GM15510 (cell line): ENCODE data around the gene LRRC8B.

Experiments
- POLR2A ChIP-seq: IDR thresholded peaks from 3 replicates; pipeline ENCODE4 v1.6.1; 2011; ENCODE audit warnings: borderline replicate concordance; ENCODE audit not compliant: insufficient read length; ENCODE audit errors: extremely low read depth

LRRC8B gene

GRCh38 chr1:89629146-89629545 lies 104.5 kb downstream of the LRRC8B start:
- TF ChIP-seq POLR2A: no peak

DNA sequence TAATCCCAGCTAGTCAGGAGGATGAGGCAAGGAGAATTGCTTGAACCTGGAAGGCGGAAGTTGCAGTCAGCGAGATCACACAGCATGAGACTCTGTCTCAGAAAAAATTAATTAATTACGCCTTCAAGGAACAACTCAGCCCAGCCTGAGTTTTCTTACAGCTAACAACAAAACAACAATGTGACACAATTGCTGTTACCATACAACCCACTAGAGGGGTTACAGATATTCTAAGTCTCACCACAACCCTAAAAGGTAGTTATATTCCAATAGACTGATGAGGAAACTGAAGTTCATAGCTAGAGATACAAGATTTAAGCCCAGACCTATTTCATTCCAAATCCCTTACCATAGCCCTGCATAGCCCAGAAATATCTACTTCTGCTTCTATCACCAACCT lies 105.4 kb downstream of the LRRC8B start:
- TF ChIP-seq POLR2A: no peak

GRCh38 chr1:89631816-89632656 lies 107.4 kb downstream of the LRRC8B start:
- no peak for TF ChIP-seq POLR2A

- TF ChIP-seq POLR2A: peak; percentile 28
Observed at GRCh38 chr1:89632657-89633247, 108.1 kb downstream of the LRRC8B start, which contains the start of gene LRRC8C. Gene LRRC8C, plus strand, starts transcription at chr1:89633120. Its CDS starts 53,354 bp downstream, at chr1:89686474.

DNA sequence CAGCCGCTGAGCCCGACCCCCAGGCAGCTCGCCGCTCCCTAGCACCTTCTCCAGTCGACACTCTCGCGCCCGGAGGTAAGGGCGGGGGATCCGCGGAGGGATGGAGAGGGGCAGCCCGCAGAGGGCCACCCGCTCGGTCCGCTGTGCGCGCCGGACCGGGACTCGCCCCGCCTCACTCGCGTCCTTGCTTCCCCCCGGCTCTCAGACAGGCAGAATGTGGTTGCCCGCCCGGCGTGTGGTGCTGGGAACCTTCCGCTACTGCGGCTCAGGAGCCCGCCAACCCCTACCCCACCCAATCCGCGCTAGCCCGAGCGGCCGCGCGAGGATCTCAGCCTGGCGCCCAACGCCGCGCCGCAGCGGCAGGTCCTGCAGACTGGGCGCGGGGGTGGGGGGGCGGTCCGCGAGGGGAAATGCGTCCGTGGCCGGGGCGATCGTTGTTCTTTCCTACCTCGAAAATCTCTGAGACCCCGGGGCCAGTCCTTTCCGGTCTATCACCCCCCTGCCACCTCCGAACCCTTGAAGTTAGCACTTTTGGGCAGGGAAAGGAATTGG lies 108.7 kb downstream of the LRRC8B start:
- TF ChIP-seq POLR2A: no peak

DNA sequence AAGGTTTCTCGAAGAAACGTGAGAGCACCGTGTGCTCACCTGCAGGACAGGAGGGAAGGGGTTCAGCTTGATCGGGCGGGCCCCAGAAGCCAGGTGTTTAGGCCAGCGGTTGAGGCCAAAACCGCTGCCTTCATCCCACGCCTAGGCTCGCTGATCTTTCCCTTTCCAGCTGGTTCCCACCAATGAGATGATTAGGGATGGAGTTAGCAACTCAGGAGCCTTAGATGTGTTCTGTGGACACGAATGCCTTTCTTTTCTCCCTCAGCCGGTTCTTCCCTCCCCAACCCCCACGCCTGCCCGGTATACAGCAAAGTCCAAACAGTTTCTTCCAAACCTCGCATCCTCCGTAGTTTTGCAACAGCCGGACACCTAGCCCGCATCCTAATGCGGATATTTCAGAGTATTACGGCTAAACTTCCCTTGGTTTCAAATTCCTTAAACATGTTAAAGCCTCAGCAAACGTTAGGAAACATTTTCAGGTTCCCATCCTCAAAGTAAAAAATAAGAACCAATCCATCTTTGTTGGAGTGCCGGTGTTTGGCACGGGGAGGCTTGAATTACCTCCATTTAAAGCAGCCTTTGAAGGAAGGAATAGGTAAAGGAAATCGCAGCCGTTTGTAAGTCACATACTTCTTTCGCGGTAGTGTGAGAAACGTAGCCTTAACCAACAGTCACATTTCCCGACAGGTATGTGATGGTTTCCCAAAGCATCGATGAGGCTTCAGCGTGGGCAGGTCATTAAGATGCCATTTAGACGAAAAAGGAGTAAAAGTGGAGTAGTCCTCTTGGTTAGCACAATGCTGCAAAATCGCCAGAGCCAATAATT lies 109.4 kb downstream of the LRRC8B start:
- no peak for TF ChIP-seq POLR2A

DNA sequence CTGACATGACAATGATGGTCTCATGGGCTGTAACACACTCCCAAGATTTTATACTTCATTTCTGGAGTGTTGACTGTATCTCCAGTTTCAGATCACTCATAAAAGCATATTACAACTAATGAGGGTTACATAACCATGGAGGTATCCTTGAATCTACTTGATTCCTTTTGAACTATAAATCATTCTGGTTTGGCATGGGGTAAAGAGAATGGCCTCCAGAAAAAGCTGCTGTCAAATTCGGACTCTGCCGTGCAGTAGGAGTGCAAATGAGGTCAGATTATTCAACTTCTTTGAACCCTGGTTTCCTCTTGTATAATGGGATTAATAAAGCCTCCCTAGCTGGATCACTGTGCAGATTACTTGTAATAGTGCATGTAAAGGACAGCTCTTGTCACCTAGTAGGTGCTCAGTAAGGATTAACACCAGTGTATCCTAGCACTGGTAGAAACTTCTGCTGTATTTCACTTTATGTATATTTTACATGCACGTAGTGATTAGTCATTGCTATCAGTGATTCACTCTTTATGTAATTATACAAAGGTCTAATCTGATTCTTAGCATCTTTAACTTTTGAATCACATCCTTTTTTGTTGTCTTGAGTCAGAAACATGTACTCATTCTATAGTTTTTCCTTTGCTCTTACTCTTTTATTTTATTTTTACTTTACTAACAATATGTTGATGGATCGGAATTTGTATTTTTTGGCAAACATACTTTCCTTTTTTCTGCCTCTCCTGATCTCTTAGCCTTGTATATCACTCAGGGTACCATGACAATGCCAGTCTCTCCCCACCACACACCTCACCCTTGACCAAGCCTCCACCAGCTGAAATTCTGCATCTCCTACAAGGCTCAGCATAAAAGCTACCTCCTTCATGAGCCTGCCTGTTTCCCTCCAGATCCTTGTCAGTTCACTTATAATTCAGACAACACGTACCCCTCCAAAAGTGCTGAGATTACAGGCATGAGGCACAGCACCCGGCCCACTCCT lies 111.5 kb downstream of the LRRC8B start:
- TF ChIP-seq POLR2A: no peak

DNA sequence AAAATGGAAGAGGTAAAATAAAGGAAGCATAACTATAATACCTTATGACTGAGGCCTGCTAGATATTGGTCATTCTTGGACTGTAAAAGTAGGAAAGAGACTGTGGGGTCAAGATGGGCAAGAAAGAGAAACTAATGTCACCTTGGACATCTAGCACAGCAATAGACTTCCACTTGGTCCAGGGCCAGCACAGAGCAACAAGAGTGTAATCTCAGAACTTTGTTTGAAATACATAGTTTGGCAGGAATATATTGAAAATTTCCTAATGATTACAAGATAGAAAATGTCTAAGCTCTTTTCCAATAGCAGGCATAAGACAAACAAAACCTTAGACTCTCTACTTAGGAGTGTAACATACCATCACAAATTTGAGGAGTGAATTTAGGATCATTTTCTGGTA lies 112.9 kb downstream of the LRRC8B start:
- TF ChIP-seq POLR2A: no peak

DNA sequence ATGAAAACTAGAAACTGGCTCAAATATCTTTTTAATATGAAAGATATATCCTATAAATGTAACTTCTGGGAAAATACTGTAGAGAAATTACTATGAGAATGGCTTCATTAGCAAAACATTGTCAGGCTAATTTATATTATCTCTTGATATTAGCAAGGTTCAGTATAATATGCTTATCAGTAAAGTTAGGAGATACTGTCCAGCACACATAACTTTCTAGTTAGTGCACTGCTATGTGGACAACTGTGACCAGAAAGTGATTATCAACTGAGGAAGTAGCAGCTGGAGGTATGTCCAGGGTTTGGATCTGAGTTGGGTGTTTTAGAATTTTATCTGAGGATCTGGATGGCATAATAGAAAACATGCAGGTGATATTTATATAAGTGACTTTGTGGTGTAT lies 115.8 kb downstream of the LRRC8B start:
- TF ChIP-seq POLR2A: no peak

GRCh38 chr1:89641781-89642180 lies 117.2 kb downstream of the LRRC8B start:
- TF ChIP-seq POLR2A: no peak

DNA sequence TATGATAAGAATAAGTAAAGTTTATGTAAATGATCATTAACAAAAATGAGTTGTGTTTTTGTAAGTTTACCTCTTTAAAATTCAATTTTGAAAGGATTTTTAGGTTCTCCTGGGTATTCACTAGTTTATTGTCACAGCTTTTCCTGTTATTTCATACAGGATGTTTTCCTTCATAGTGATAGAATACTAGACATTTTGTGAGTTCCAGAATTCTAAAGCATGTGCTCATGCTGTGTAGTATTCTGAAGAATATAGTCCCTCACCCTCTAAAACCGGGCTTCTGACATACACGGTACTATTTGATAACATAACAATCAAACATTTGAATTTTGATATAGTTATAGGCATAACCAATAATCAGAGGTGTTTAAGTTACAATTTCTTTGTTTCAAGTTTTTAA lies 118.9 kb downstream of the LRRC8B start:
- TF ChIP-seq POLR2A: no peak

DNA sequence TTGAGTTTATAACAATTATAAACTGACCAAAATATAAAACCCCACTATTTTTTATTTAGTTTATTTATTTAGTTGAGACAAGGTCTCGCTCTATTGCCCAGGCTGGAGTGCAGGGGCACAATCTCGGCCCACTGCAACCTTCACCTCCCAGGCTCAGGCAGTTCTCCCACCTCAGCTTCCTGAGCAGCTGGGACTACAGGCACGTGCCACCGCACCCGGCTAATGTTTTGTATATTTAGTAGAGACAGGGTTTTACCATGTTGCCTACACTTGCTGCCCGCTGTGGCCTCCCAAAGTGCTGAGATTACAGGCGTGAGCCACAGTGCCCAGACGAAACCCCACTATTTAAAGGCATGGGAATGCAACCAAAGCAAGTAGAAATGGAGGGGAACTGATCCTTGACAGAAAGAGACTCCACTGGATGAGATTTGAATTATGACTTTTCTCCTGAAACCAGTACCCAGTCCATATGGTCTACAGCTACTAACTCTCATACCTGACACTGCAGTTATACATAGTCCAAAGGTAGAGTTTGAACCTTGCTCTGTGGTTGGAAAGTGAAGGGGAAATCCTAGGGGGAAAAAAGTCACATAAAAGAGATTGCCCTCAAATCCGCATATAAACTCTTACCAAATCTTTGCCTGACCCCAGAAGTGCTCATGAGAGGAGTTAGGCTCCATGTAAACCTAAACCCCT lies 119.6 kb downstream of the LRRC8B start:
- TF ChIP-seq POLR2A: no peak

GRCh38 chr1:89646259-89646658 lies 121.6 kb downstream of the LRRC8B start:
- no peak for TF ChIP-seq POLR2A
